Pancreas (tissue), 10 donors: Measurements from ENCODE around the gene CCDC102B. TPM values are rescaled to one million over a fixed set of nuclear protein-coding genes. Genes with fewer than 3 reads are reported as not detected.
"Not testable (repeated sequence)": the region's sequence is repeated elsewhere in the genome, so short reads cannot be mapped to it uniquely, and the experiment has no call there.

Experiments used
- ATAC-seq, 4 donors: fragments of 200-7000 bp; cut with Tn5 transposase; one replicate each; pipeline versions ENCODE4 v1.8.0 to v1.9.1; 2020; ENCODE audit warnings: mild to moderate bottlenecking in 4 of 4, moderate library complexity in 4 of 4
- DNase-seq, 6 donors: peaks; one replicate each; pipeline ENCODE4 v3.0.0-alpha.2; 2020
- FAIRE-seq: peaks from 2 replicates; lab custom pipeline; 2012; peaks lifted over from hg19 to GRCh38; lab: Jason Lieb, UNC
- H3K27ac ChIP-seq, 4 donors: fragments of 200-600 bp; sonication (generic); 1 replicate in 3 of 4; 2 replicates in 1 of 4; pipeline versions ENCODE4 v1.5.0 to v1.8.0; 2020
- H3K27me3 ChIP-seq, 4 donors: fragments of 200-600 bp; one replicate each; pipeline ENCODE4 v1.8.0; 2021
- H3K36me3 ChIP-seq, 3 donors: fragments of 200-600 bp; sonication (generic) in 1 of 3; one replicate each; pipeline versions ENCODE4 v1.5.0 to v1.8.0; 2020 to 2021
- H3K4me1 ChIP-seq, 3 donors: fragments of 200-600 bp; one replicate each; pipeline ENCODE4 v1.8.0; 2021
- H3K4me3 ChIP-seq, 4 donors: fragments of 200-600 bp; sonication (generic) in 2 of 4; one replicate each; pipeline versions ENCODE4 v1.5.0 to v1.8.0; 2020 to 2021
- H3K9me3 ChIP-seq, 4 donors: fragments of 200-600 bp; one replicate each; pipeline ENCODE4 v1.8.0; 2021
- WGBS, 2 donors: extraction: QIAGEN DNeasy Blood & Tissue Kit; methylation state at CpG; one replicate each; pipeline ENCODE4 v1.1.7; 2013; 5-methylcytosine and 5-hydroxymethylcytosine counted together
- intact Hi-C, 3 donors: fragments of 100-400 bp; cut with DNase I; formaldehyde crosslinking; loops; one replicate each; pipeline versions ENCODE4 v1.11.1 to v1.14.2; 2022
- polyA plus RNA-seq, 2 donors: library from polyadenylated mRNA; stranded (reverse); fragments of 200-250 nt; gene quantifications; one replicate each; pipeline ENCODE4 v1.2.3, GENCODE V29; 2013
- total RNA-seq, 6 donors: library from RNA; stranded (reverse); fragmentation: NEBNext Ultra II Directional in 4 of 6; extraction: Animal tissue kit (Norgen Biotek cat#: 25700) in 4 of 6; gene quantifications; one replicate each; pipeline versions ENCODE4 v1.2.1 to v1.2.4, GENCODE V29; 2021 to 2023
- TF ChIP-seq, protein P1 (sequence below), 4 donors: fragments of 200-600 bp; sonication (generic) in 3 of 4; IDR thresholded peaks; one replicate each; pipeline versions ENCODE4 v1.5.0 to v1.8.0; 2021; ENCODE audit warnings: antibody characterized with exemption in 4 of 4
- donor health status: healthy with polysubstance abuse.
- donor health status: DM: no; HTN: no; CAD: no; lungs with moderate emphysema.
- donor health status: DM: no; HTN: no; CAD: no.
- donor health status: control.
- donor health status: control.
- donor health status: Bipolar disorder and iron deficiency.
- donor health status: DM: yes; HTN: yes; CAD: no.
- donor health status: DM: no; HTN: no; CAD: no.
- donor health status: DM: no; HTN: no; CAD: no.
- donor health status: DM: yes; HTN: yes; CAD: no.

CCDC102B gene
- total and polyA plus RNA-seq, 8 donors, result 0.99 to 6.2 (median 1.6) TPM

- no peak for FAIRE-seq
- TF ChIP-seq, protein P1, sequence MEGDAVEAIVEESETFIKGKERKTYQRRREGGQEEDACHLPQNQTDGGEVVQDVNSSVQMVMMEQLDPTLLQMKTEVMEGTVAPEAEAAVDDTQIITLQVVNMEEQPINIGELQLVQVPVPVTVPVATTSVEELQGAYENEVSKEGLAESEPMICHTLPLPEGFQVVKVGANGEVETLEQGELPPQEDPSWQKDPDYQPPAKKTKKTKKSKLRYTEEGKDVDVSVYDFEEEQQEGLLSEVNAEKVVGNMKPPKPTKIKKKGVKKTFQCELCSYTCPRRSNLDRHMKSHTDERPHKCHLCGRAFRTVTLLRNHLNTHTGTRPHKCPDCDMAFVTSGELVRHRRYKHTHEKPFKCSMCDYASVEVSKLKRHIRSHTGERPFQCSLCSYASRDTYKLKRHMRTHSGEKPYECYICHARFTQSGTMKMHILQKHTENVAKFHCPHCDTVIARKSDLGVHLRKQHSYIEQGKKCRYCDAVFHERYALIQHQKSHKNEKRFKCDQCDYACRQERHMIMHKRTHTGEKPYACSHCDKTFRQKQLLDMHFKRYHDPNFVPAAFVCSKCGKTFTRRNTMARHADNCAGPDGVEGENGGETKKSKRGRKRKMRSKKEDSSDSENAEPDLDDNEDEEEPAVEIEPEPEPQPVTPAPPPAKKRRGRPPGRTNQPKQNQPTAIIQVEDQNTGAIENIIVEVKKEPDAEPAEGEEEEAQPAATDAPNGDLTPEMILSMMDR (IDR thresholded peaks at IDR 0.05), result no peak
- Histone ChIP-seq H3K9me3 (no peaks in the 10 kb centered on the region), H3K4me1 (no peaks in the 10 kb centered on the region), H3K27ac (no peak overlapping the region), H3K36me3 (no peaks in the 10 kb centered on the region), H3K4me3 (no peak overlapping the region), H3K27me3 (no peaks in the 10 kb centered on the region)
- intact Hi-C loops, result no loop called here
- DNase-seq, result no peak
- no peak for ATAC-seq
Measured at GRCh38 chr18:68940754-68941153, 142.9 kb downstream of the CCDC102B start.

GRCh38 chr18:68942230-68942629, 144.3 kb downstream of the CCDC102B start:
- intact Hi-C loops, result no loop called here
- DNase-seq, result no peak
- 45 to 55% methylated on average over 7 of the region's 7 CpGs for WGBS, 2 donors
- no peaks in the 10 kb centered on the region for H3K36me3 ChIP-seq
- TF ChIP-seq, protein P1 (IDR thresholded peaks at IDR 0.05), result no peak
- no peak overlapping the region for H3K27ac ChIP-seq
- H3K4me1 ChIP-seq, result no peaks in the 10 kb centered on the region
- H3K9me3 ChIP-seq, result no peaks in the 10 kb centered on the region
- H3K4me3 ChIP-seq, result no peak overlapping the region
- H3K27me3 ChIP-seq, result no peaks in the 10 kb centered on the region
- FAIRE-seq, result no peak
- no peak for ATAC-seq

- intact Hi-C loops, DNase-seq, ATAC-seq, H3K27me3 ChIP-seq, H3K27ac ChIP-seq, H3K4me3 ChIP-seq, H3K4me1 ChIP-seq, H3K36me3 ChIP-seq, H3K9me3 ChIP-seq, FAIRE-seq: not testable (repeated sequence)
- WGBS, 2 donors, result 63 to 81% methylated on average over 2 of the region's 2 CpGs
Measured at GRCh38 chr18:68943861-68944260, 146.0 kb downstream of the CCDC102B start.

DNA sequence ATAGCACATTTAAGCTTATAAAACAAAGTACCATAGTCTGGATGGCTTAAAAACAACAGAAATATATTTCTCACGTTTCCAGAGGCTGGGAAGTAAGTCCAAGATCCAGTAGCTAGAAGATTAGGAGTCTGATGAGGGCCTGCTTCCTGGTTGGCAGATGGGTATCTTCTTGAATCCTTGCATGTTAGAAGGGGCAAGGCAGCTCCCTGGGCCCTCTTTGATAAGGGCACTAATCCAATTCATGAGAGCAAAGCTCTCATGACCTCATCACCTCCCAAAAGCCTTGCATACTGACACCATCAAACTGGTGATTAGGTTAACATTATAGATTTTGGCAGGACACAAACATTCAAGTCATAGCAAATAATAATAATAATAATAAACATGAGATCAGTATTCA, 146.4 kb downstream of the CCDC102B start:
- H3K36me3 ChIP-seq, result no peaks in the 10 kb centered on the region
- 22 to 25% methylated on average over 1 of the region's 1 CpG for WGBS, 2 donors
- intact Hi-C loops, result no loop called here
- ATAC-seq (no peak), FAIRE-seq (no peak), DNase-seq (no peak)
- no peaks in the 10 kb centered on the region for H3K4me1 ChIP-seq
- H3K27me3 ChIP-seq, result no peaks in the 10 kb centered on the region
- H3K9me3 ChIP-seq, result no peaks in the 10 kb centered on the region
- TF ChIP-seq, protein P1 (IDR thresholded peaks at IDR 0.05), result no peak
- H3K27ac ChIP-seq, result no peak overlapping the region
- H3K4me3 ChIP-seq, result no peak overlapping the region

DNA sequence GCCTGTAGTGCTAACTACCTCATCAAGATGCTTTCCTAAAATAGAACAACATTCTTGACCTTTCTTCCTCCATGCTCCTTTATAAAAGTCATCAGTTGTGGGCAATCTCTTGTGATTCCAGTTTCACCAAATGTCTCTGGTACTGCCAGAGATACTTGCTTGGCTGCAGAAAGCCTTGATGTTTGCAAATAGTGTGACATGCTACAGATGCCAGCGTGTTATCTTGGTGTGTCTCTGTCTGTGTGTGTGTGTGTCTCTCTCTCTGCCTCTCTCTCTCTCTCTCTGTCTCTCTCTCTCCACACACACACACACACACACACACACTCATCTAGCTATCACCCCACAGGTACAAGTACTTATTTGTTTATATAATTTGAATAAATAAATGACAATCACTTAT, 146.9 kb downstream of the CCDC102B start:
- DNase-seq, result no peak
- no peak overlapping the region for H3K4me3 ChIP-seq
- TF ChIP-seq, protein P1 (IDR thresholded peaks at IDR 0.05), result no peak
- H3K27ac ChIP-seq, result no peak overlapping the region
- no peaks in the 10 kb centered on the region for H3K9me3 ChIP-seq
- FAIRE-seq, result no peak
- 35 to 52% methylated on average over 1 of the region's 1 CpG for WGBS, 2 donors
- H3K27me3 ChIP-seq, result no peaks in the 10 kb centered on the region
- no peaks in the 10 kb centered on the region for H3K36me3 ChIP-seq
- H3K4me1 ChIP-seq, result no peaks in the 10 kb centered on the region
- intact Hi-C loops, result no loop called here
- ATAC-seq, result no peak
